Endothelial cell of umbilical vein (primary cell): ENCODE data around the gene VAT1. TPM values are rescaled to one million over a fixed set of nuclear protein-coding genes. Genes with fewer than 3 reads are reported as not detected.

ENCODE experiments used
- BruUV-seq: library from RNA; stranded (reverse); fragments of 400-500 nt; replicated peaks from 2 replicates; lab custom pipeline; 2021; lab: Mats Ljungman, UMichigan
- CTCF ChIA-PET: fragments of 300-600, 350-600 bp; sonication (Branson Sonifier 250); formaldehyde crosslinking; loops from one replicate; lab custom pipeline; 2021; ENCODE audit warnings: antibody characterized with exemption, inconsistent platforms; lab: Charles Lee
- POLR2A ChIA-PET: fragments of 300-600, 350-600 bp; sonication (Branson Sonifier 250); formaldehyde crosslinking; loops from one replicate; lab custom pipeline; 2021; ENCODE audit warnings: antibody characterized with exemption, inconsistent platforms; lab: Charles Lee
- DNase-seq: peaks from one replicate; pipeline ENCODE4 v3.0.0-alpha.2; 2011; ENCODE audit warnings: low read depth, low spot score
- FAIRE-seq: peaks from 2 replicates; lab custom pipeline; 2011; peaks lifted over from hg19 to GRCh38; lab: Jason Lieb, UNC
- H2AFZ ChIP-seq: 2 replicates; pipeline ENCODE4 v1.6.0; 2012; ENCODE audit warnings: low read depth, low read length, control low read depth, inconsistent platforms
- H3K27ac ChIP-seq: 2 replicates; pipeline ENCODE4 v1.5.1; 2011; ENCODE audit warnings: low read depth, mild to moderate bottlenecking, control low read depth, low read length, moderate library complexity; ENCODE audit not compliant: insufficient read depth
- H3K27me3 ChIP-seq, 2 experiments: 2 replicates each; pipeline versions ENCODE4 v1.6.0 to v1.6.1; 2011; ENCODE audit warnings: low read length in 2 of 2, mixed read lengths in 1 of 2; ENCODE audit not compliant: control insufficient read depth in 2 of 2, insufficient read depth in 2 of 2
- H3K36me3 ChIP-seq, 2 experiments: 2 replicates in 1 of 2; 3 replicates in 1 of 2; pipeline ENCODE4 v1.5.1; 2011; ENCODE audit warnings: low read length in 2 of 2, mild to moderate bottlenecking in 1 of 2, moderate library complexity in 1 of 2; ENCODE audit not compliant: control insufficient read depth in 2 of 2, insufficient read depth in 2 of 2; ENCODE audit errors: extremely low read depth in 1 of 2
- H3K4me1 ChIP-seq: 3 replicates; pipeline ENCODE4 v1.5.1; 2011; ENCODE audit warnings: mild to moderate bottlenecking, low read length; ENCODE audit not compliant: control insufficient read depth, insufficient read depth; ENCODE audit errors: extremely low read depth
- H3K4me2 ChIP-seq: 2 replicates; pipeline ENCODE4 v1.6.1; 2011; ENCODE audit warnings: low read length, control low read depth, mixed read lengths; ENCODE audit not compliant: insufficient read depth
- H3K4me3 ChIP-seq, 3 experiments: fragments of 200-600 bp in 1 of 3; sonication (generic), shearing (Covaris generic) in 1 of 3; replicated peaks in 1 of 3; 2 replicates each; pipeline ENCODE4 v1.5.1; 2011 to 2016; ENCODE audit warnings: control low read depth in 3 of 3, low read length in 3 of 3, mild to moderate bottlenecking in 2 of 3, inconsistent platforms in 1 of 3, low read depth in 1 of 3, moderate library complexity in 1 of 3; ENCODE audit not compliant: insufficient read depth in 1 of 3
- H3K79me2 ChIP-seq: 2 replicates; pipeline ENCODE4 v1.6.0; 2012; ENCODE audit warnings: low read length, inconsistent platforms; ENCODE audit not compliant: control insufficient read depth, insufficient read depth
- H3K9ac ChIP-seq: replicated peaks from 2 replicates; pipeline ENCODE3; 2011; ENCODE audit warnings: low read length, control low read depth; ENCODE audit not compliant: insufficient read depth; ENCODE audit errors: extremely low read depth
- H3K9me1 ChIP-seq: replicated peaks from 3 replicates; pipeline ENCODE4 v1.6.0; 2011; ENCODE audit warnings: mild to moderate bottlenecking, low read length; ENCODE audit not compliant: control insufficient read depth, insufficient read depth; ENCODE audit errors: extremely low read depth
- H3K9me3 ChIP-seq: replicated peaks from 2 replicates; pipeline ENCODE4 v1.5.1; 2012; ENCODE audit warnings: low read length, inconsistent platforms; ENCODE audit not compliant: control insufficient read depth, insufficient read depth
- H4K20me1 ChIP-seq: replicated peaks from 2 replicates; pipeline ENCODE3; 2011; ENCODE audit warnings: mild to moderate bottlenecking, low read length; ENCODE audit not compliant: control insufficient read depth, insufficient read depth; ENCODE audit errors: extremely low read depth
- EZH2 ChIP-seq: IDR thresholded peaks from 2 replicates; pipeline ENCODE4 v1.6.1; 2012; ENCODE audit warnings: borderline replicate concordance, low read depth, mild to moderate bottlenecking, moderate library complexity, low read length, inconsistent platforms; ENCODE audit not compliant: severe bottlenecking
- FOS ChIP-seq: IDR thresholded peaks from 2 replicates; pipeline ENCODE4 v1.6.1; 2011; ENCODE audit warnings: mild to moderate bottlenecking, low read length, moderate library complexity, borderline replicate concordance; ENCODE audit not compliant: insufficient read depth
- GATA2 ChIP-seq: IDR thresholded peaks from 2 replicates; pipeline ENCODE4 v1.7.0; 2011; ENCODE audit warnings: low read depth, mild to moderate bottlenecking, moderate library complexity, mixed read lengths, low read length; ENCODE audit not compliant: insufficient read length, insufficient read depth
- JUN ChIP-seq: IDR thresholded peaks from 2 replicates; pipeline ENCODE4 v1.6.1; 2011; ENCODE audit warnings: borderline replicate concordance, low read depth; ENCODE audit not compliant: insufficient read length, insufficient read depth
- MYC ChIP-seq: IDR thresholded peaks from one replicate; pipeline ENCODE4 v1.6.1; 2011; ENCODE audit warnings: mild to moderate bottlenecking, low read depth, low read length
- POLR2A ChIP-seq: IDR thresholded peaks from 2 replicates; pipeline ENCODE4 v1.6.1; 2012; ENCODE audit warnings: low read depth, mild to moderate bottlenecking, control low read depth, low read length
- POLR2AphosphoS5 ChIP-seq: IDR thresholded peaks from 2 replicates; pipeline ENCODE4 v1.6.1; 2012; ENCODE audit warnings: low read depth, mild to moderate bottlenecking, control low read depth, low read length, moderate library complexity; ENCODE audit not compliant: insufficient read depth
- dilution Hi-C: fragments of 300-500 bp; cut with MboI; formaldehyde crosslinking; loops from one replicate; pipeline ENCODE4 v1.15.0; 2019; ENCODE audit warnings: low sequenced_read_pairs; ENCODE audit not compliant: extremely low pct_ligation_motif_present
- intact Hi-C: fragments of 100-400 bp; cut with micrococcal nuclease; formaldehyde crosslinking; loops from one replicate; pipeline ENCODE4 v1.10.0; 2022
- polyA plus RNA-seq, 4 experiments: library from polyadenylated mRNA; depleted of rRNA in 3 of 4; stranded (reverse) in 3 of 4; unstranded in 1 of 4; fragments of >200 nt; gene quantifications; 2 replicates each; pipeline versions ENCODE4 v1.2.1 to v1.2.3, GENCODE V29; 2011 to 2012; ENCODE audit warnings: missing spikeins in 1 of 4
- total RNA-seq: library from RNA; stranded (reverse); gene quantifications from 2 replicates; pipeline ENCODE4 v1.2.3, GENCODE V29; 2021
- TF ChIP-seq, protein P1 (sequence below): IDR thresholded peaks from 2 replicates; pipeline ENCODE4 v1.6.1; 2011; ENCODE audit not compliant: insufficient read depth, insufficient read length

The VAT1 gene
- total and polyA plus RNA-seq, 2 donors (not counting 3 experiments of a cell fraction or from before 2014, with no cell fraction given), result 339 to 482 TPM

DNA sequence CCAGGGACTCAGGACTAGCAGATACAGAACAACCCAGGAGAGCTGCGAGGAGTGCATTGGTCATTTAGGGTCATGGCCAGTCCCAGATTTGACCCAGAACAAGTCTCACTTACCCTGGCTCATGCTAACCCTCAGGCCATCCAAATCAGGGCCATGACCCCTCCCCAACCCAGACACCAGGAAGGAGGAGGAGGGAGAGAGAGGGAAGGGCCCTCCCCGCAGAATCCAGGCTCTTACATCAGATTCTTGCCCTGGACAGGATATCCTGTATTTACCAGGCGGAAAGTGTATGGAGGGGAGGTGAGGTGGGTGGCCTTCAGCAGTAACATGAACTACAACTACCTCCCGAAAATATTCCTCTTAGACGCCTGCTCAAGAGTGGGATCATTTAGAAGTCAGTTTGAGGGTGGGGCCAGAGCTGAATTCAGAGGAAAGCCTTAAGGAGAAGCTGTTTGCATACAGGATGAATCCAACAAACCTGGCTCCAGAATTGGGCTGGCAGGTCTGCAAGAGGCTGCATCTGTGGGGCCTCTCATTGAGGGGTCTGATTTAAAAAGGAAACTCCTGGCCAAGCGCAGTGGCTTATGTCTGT is 2.1 kb downstream of the VAT1 start:
- Histone ChIP-seq H3K79me2 (peaks cover 37% of the 10 kb centered on the region), H2AFZ (no peak overlapping the region), H3K9ac (no peak overlapping the region), H4K20me1 (no peaks in the 10 kb centered on the region), H3K27ac (peak overlapping the region; percentile 19), H3K9me3 (no peaks in the 10 kb centered on the region), H3K9me1 (no peaks in the 10 kb centered on the region), H3K4me1 (peaks cover 40% of the 10 kb centered on the region), H3K36me3 (peaks cover 0 to 20% of the 10 kb centered on the region in 2 experiments), H3K27me3 (no peaks in the 10 kb centered on the region), H3K4me2 (peak overlapping the region; percentile 44), H3K4me3 (peak overlapping the region in 2 of 3 experiments; percentile 10 to 34)
- ChIA-PET POLR2A (interaction anchor here (2.7 kb wide), 1 partner anchor 295 kb away, joined by 13 read pairs; no protein-coding TSS in a partner anchor), CTCF (interaction anchor here (1.0 to 5.5 kb wide), 3 partner anchors 11 to 152 kb away, joined by 3 to 22 read pairs (median 6); partner anchors contain the start of gene IFI35)
- dilution Hi-C loops (no loop called here), intact Hi-C loops (loop anchor here (2.0 kb wide), 2 partner anchors 13 to 21 kb away; partner anchors contain the start of genes IFI35 and RPL27)
- TF ChIP-seq EZH2, result no peak
- TF ChIP-seq, protein P1, sequence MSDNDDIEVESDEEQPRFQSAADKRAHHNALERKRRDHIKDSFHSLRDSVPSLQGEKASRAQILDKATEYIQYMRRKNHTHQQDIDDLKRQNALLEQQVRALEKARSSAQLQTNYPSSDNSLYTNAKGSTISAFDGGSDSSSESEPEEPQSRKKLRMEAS, result no peak
- TF ChIP-seq POLR2AphosphoS5, result peak; percentile 69
- peak; percentile 21 for TF ChIP-seq POLR2A
- TF ChIP-seq MYC, result no peak
- no peak for TF ChIP-seq JUN
- no peak for TF ChIP-seq FOS
- TF ChIP-seq GATA2, result no peak
- TSS peak; percentile 3 for BruUV-seq
- DNase-seq (peak; percentile 63), FAIRE-seq (peak; percentile 89)
